ENCODE results near the gene RIC8A. TPM values are rescaled to one million over a fixed set of nuclear protein-coding genes. Genes with fewer than 3 reads are reported as not detected.

RIC8A gene
- total RNA-seq, 1 donor from 2014 or later: 114 TPM

DNA sequence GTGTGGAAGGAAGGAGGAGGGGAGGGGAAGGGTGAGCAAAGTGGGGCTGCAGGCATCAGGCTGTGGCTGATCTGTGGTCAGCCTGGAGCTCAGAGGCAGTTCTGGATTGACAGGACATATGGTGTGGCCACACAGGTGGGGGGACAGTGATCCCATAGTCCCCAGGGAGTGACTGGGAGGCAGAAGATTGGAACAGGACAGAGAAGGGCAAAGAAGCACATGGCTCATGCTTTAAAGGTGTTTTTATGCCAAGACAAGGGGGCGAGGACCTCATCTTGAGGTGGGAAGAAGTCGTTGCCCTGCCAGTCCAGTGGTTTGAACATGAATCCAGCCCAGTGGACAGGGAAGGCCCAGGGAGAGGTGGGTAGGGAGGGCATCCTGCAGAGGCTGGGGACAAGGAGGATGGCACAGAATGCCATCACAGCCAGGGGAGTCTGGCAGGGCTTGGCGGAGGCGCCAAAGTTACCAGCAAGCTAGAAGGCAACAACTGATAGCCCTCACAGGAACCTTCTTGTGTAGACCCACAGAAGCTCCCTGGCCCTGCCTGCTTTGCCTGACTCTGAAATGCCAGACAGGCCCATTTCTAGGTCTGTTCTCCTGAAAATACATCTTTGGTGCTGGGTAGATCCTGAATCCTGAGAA lies 3.4 kb upstream of the RIC8A start:
- ChIA-PET CTCF (no interaction called here), POLR2A (no interaction called here)
- peak overlapping the region; percentile 8 for H3K4me3 Mint-ChIP-seq
- no peak for TF ChIP-seq CTCF (IDR thresholded peaks at IDR 0.05)
- DNase-seq: peak; percentile 12
- no peak for ATAC-seq (ENCODE audit: low read depth)
- H3K36me3 Mint-ChIP-seq (ENCODE audit: low read depth): peaks cover 52% of the 10 kb centered on the region
- H3K27ac Mint-ChIP-seq: no peak overlapping the region
- intact Hi-C loops (cut with micrococcal nuclease): no loop called here
- no peaks in the 10 kb centered on the region for H3K27me3 Mint-ChIP-seq
- peaks cover 43% of the 10 kb centered on the region for H3K4me1 Mint-ChIP-seq
- no peaks in the 10 kb centered on the region for H3K9me3 Mint-ChIP-seq

DNA sequence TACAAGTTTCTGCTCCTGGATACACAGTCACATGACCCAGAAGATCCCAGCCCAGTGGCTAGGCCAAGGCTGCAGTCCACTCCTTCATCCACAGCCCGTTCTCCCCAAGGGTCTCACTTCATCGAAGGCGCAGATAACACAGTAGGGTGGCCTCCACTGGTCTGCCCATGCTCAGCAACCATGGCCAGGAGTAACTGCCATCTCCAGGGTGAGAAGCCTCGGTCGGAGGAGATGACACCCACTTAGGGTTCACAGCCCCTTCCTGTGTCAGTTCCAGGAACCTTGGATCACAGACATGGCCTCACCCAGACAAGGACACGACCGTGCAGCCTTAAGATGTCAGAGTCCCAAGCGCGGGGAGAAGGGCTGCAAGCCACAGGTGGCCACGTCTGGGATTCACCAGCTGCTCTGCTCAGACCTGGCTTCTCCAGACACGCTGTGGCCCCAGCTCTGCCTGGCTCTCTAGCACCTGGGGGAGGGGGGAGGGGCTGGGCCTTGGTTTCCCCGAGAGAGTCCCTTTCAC lies 2.9 kb upstream of the RIC8A start:
- intact Hi-C loops (cut with micrococcal nuclease): no loop called here
- ATAC-seq (ENCODE audit: low read depth): no peak
- Mint-ChIP-seq H3K27me3 (no peaks in the 10 kb centered on the region), H3K4me3 (peak overlapping the region; percentile 8), H3K36me3 (ENCODE audit: low read depth) (peaks cover 53% of the 10 kb centered on the region), H3K9me3 (no peaks in the 10 kb centered on the region), H3K27ac (no peak overlapping the region), H3K4me1 (peaks cover 47% of the 10 kb centered on the region)
- TF ChIP-seq CTCF (IDR thresholded peaks at IDR 0.05): no peak
- POLR2A ChIA-PET: no interaction called here
- peak; percentile 5 for DNase-seq
- CTCF ChIA-PET: no interaction called here

- no peak for ATAC-seq (ENCODE audit: low read depth)
- H3K27me3 Mint-ChIP-seq: no peaks in the 10 kb centered on the region
- no peaks in the 10 kb centered on the region for H3K9me3 Mint-ChIP-seq
- POLR2A ChIA-PET: interaction anchor here (0.5 to 3.0 kb wide), 3 partner anchors 32 to 150 kb away, joined by 6 to 55 read pairs (median 26); partner anchors contain the start of genes PSMD13 and SIRT3
- peak; percentile 8 for DNase-seq
- CTCF ChIA-PET: no interaction called here
- peaks cover 53% of the 10 kb centered on the region for H3K4me1 Mint-ChIP-seq
- H3K4me3 Mint-ChIP-seq: peak overlapping the region; percentile 97
- TF ChIP-seq CTCF (IDR thresholded peaks at IDR 0.05): no peak
- H3K27ac Mint-ChIP-seq: no peak overlapping the region
- intact Hi-C loops (cut with micrococcal nuclease): loop anchor here (2.0 kb wide), 1 partner anchor 103 kb away; no protein-coding TSS in a partner anchor
- H3K36me3 Mint-ChIP-seq (ENCODE audit: low read depth): peaks cover 60% of the 10 kb centered on the region
Observed at GRCh38 chr11:205221-206001, 2.1 kb upstream of the RIC8A start.

DNA sequence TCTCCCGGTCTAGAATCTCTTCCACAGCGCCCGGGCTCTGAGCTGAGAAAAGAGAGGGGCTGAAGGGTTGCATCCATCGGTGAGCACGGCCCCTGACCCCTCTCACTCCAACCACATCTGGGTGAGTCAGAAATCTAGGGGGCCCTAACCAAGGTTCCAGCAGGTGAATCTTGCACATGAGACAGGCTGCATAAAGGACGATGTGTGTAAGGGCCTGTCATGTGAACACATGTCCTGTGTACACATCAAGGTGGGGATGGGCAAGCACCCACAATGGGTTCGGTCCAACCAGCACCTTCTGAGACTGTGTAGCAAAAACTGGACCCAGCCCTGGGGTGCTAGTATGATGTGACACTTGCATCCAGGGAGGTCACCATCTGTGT lies 1.5 kb upstream of the RIC8A start:
- H3K36me3 Mint-ChIP-seq (ENCODE audit: low read depth): peaks cover 62% of the 10 kb centered on the region
- peak overlapping the region; percentile 99 for H3K27ac Mint-ChIP-seq
- CTCF ChIA-PET: no interaction called here
- H3K9me3 Mint-ChIP-seq: no peaks in the 10 kb centered on the region
- POLR2A ChIA-PET: interaction anchor here (0.5 to 3.5 kb wide), 9 partner anchors 29 to 490 kb away, joined by 5 to 55 read pairs (median 18); partner anchors contain the start of genes IFITM2, PSMD13, RNH1 and SIRT3
- ATAC-seq (ENCODE audit: low read depth) (no peak), DNase-seq (peak; percentile 13)
- H3K4me1 Mint-ChIP-seq: peaks cover 53% of the 10 kb centered on the region
- no peak for TF ChIP-seq CTCF (IDR thresholded peaks at IDR 0.05)
- H3K4me3 Mint-ChIP-seq: peak overlapping the region; percentile 97
- intact Hi-C loops (cut with micrococcal nuclease): loop anchor here (2.0 kb wide), 1 partner anchor 103 kb away; no protein-coding TSS in a partner anchor
- no peaks in the 10 kb centered on the region for H3K27me3 Mint-ChIP-seq

Measured in activated B cell treated with CpG ODN at 0.5 μM for 24 hours (primary cell).